Measurements from ENCODE around the gene SSU72. TPM values are rescaled to one million over a fixed set of nuclear protein-coding genes. Genes with fewer than 3 reads are reported as not detected.

SSU72 gene
- total RNA-seq, 1 experiment from 2014 or later, result 94.3 TPM

DNA sequence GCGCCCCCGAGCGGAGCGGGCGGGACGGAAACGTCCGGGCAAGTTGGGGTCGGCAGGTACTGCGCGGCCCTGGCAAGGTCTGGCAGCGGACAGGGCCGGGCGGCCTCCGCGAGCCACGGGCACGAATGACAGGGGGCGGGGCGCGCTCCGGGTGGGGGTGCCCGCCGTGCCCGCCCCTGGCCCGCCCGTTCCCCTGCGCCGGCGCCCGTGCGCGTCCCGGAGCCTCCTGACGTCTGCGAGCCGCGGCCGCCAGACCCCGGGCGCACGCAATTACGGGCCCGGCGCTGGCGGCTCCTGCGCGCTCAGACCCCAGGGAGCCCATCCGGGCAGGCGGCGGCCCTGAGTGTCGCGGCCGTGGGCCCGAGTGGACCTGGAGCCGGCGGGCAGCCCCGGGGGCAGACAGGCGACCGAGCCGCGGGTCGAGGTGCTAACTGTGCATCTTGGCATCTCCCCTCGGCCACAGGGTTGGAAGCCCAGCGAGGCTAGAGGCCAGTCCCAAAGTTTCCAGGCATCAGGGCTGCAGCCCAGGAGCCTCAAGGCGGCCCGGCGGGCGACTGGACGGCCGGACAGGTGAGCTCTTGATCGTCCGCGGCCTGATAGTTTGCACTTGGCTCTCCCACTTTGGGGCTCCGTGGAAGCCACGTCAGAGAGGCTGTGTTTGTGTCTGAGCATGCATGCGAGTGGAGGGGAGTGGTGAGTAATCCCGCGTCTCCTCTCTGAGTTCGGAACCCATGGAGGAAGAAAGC, 41.6 kb upstream of the SSU72 start:
- H3K27me3 ChIP-seq (ENCODE audit: control insufficient read depth, insufficient read depth, low read length), result no peaks in the 10 kb centered on the region
- peak overlapping the region; percentile 100 for H3K4me3 ChIP-seq (ENCODE audit: insufficient read depth, low read depth, low read length)
- peaks cover 1% of the 10 kb centered on the region; the same call in 1 of the 2 replicates for H3K36me3 ChIP-seq (replicated peaks; ENCODE audit: control insufficient read depth, insufficient read depth, low read length)
- DNase-seq, result peak; percentile 92

DNA sequence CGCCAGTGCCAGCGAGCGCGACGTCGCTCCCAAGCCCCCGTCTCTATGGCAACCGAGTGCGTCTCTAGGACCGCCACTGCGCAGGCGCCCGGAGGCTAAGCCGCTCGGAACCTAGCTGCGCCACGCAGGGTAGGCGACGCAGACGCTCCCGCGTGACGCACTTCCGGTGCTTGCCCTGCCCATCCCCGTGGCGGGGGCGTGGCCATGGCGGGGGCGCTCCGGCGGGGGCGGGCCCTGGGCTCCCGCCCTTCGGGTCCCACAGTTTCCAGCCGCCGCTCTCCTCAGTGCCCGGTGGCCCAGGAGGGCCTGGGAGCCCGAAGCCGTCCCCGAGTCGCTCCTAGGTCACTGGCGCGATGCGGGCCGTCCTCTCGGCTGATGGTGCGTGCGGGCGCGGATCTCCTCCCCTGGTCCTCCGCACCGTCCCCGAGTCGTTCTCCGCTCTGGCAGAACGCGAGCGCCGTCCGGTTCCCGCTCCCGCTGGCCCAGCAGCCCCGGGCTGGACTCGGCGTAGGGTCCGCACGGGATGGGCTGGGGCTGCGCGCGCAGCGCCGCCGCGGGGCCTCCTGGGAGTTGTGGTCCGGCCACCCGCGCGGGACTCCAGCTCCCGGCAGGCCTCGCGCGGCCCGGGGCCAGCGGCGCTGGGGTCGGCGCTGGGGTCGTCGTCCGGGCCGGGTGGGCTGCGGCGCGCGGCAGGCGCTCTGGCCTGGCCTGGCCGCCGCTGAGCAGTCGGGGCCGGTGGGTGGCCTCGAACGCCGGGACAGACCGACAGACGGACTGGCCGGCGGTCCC, 40.8 kb upstream of the SSU72 start, which contains the start of gene MIB2:
TSS of gene MIB2 (plus strand) at position 245 of the 789 bp plus-strand sequence. CDS start 7,953 bp downstream, outside the sequence.
- Histone ChIP-seq H3K27me3 (ENCODE audit: control insufficient read depth, insufficient read depth, low read length) (no peaks in the 10 kb centered on the region), H3K4me3 (ENCODE audit: insufficient read depth, low read depth, low read length) (peak within 1 kb of the TSS; percentile 100), H3K36me3 (replicated peaks; ENCODE audit: control insufficient read depth, insufficient read depth, low read length) (peaks cover 1% of the 10 kb centered on the region; the same call in 1 of the 2 replicates)
- peak; percentile 100 for DNase-seq

DNA sequence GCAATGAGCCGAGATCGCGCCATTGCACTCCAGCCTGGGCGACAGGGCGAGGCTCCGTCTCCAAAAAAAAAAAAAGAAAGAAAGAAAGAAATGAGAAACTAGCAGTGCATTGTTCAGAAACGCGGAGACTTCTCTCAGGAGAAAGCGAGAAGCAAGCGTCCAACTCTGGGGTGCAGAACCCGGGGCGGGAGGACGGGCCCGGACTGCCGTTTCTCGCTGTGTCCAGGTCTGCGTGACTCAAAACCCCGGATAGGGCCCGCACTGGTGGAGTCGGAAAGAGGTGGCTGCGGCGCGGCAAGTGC, 40.2 kb upstream of the SSU72 start:
- peak overlapping the region; percentile 100 for H3K4me3 ChIP-seq (ENCODE audit: insufficient read depth, low read depth, low read length)
- peaks cover 1% of the 10 kb centered on the region; the same call in 1 of the 2 replicates for H3K36me3 ChIP-seq (replicated peaks; ENCODE audit: control insufficient read depth, insufficient read depth, low read length)
- H3K27me3 ChIP-seq (ENCODE audit: control insufficient read depth, insufficient read depth, low read length), result no peaks in the 10 kb centered on the region
- DNase-seq, result no peak

DNA sequence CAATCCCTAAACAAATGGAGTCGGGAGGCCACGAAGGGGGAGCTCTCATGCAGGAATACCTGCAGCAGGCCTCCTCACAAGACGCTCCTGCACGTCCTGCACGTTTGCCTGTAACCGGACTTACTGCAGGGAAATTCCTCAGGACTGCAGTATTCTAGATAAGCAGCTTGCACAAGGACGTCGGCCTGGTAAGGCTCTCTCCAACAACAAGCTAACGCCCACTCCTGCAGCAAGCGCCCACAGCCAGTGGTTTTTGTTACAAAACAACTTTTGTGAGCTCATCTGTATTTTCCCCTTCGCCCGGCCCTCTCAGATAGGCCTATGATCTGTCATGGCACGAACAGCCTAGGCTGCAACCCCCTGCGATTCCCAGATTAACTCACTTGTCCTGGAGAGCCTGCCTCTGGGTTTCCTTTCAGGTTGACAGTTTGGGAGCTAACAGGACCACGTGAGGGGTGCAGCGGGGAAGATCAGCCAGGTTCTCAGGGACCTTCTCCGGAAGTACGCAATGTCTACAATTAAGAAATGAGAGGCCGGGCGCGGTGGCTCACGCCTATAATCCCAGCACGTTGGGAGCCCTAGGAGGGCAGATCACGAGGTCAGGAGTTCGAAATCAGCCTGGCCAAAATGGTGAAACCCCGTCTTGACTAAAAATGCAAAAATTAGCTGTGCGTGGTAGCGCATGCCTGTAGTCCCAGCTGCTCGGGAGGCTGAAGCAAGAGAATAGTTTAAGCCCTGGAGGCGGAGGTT, 39.7 kb upstream of the SSU72 start:
- Histone ChIP-seq H3K36me3 (replicated peaks; ENCODE audit: control insufficient read depth, insufficient read depth, low read length) (peaks cover 1% of the 10 kb centered on the region; the same call in 1 of the 2 replicates), H3K4me3 (ENCODE audit: insufficient read depth, low read depth, low read length) (peak overlapping the region; percentile 100), H3K27me3 (ENCODE audit: control insufficient read depth, insufficient read depth, low read length) (no peaks in the 10 kb centered on the region)
- no peak for DNase-seq

DNA sequence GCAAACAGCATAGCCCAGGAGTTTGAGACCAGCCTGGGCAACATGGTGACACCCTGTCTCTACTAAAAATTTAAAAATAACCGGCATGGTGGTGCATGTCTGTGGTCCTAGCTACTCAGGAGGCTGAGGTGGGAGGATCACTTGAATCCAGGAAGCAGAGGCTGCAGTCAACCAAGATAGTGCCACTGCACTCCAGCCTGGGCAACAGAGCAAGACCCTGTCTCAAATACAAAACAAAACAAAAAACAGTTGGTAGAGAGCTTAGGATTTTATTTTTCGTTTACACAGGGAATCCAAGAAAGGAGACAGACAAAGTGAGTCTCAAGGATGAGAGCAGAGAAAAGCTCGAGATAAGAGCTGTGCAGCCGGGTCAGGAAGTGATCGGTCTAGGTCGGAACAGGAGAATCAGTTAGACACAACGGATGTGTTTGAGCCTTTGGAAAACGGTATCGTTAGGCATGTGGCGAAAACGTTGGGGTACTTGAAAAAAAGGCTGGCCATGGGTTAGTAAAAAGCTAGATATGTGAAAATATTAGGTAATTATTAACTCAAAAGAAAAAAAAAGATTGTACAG, 38.9 kb upstream of the SSU72 start:
- DNase-seq, result no peak
- no peaks in the 10 kb centered on the region for H3K27me3 ChIP-seq (ENCODE audit: control insufficient read depth, insufficient read depth, low read length)
- H3K36me3 ChIP-seq (replicated peaks; ENCODE audit: control insufficient read depth, insufficient read depth, low read length), result peaks cover 1% of the 10 kb centered on the region; the same call in 1 of the 2 replicates
- H3K4me3 ChIP-seq (ENCODE audit: insufficient read depth, low read depth, low read length), result no peak overlapping the region

DNA sequence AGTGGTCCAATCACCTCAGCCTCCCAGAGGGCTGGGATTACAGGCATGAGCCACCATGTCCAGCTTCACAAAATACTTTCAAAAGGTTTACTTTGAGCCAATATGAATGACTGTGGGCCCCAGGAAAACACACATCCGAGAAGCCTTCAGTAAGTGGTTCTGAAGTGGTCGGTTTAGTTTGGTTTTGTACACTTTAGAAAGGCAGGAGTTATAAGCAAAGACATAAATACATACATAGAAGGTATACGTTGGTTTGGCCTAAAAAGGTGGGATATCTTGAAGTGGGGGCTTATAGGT, 37.4 kb upstream of the SSU72 start:
- H3K4me3 ChIP-seq (ENCODE audit: insufficient read depth, low read depth, low read length), result no peak overlapping the region
- DNase-seq, result no peak
- no peaks in the 10 kb centered on the region for H3K36me3 ChIP-seq (replicated peaks; ENCODE audit: control insufficient read depth, insufficient read depth, low read length)
- no peaks in the 10 kb centered on the region for H3K27me3 ChIP-seq (ENCODE audit: control insufficient read depth, insufficient read depth, low read length)

DNA sequence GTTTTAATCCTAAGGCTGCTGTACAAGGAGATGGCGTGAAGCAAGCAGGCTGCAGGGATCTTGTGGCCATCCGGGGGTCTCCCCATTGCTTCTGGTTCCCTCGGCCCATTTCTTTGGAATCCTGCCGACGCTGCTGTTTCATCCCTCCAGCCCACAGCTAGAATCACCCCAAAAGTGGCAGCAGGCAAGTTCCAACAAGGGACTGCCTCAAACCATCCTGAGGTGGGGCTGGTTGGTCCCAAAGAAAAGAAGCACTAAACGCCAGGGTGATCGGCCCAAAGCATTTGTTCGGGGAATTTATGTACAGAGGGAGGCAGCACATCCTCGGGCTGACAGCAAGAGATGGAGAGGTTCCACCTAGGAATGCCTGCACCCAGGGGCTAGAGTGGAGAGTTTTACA, 36.1 kb upstream of the SSU72 start:
- no peak overlapping the region for H3K4me3 ChIP-seq (ENCODE audit: insufficient read depth, low read depth, low read length)
- no peaks in the 10 kb centered on the region for H3K27me3 ChIP-seq (ENCODE audit: control insufficient read depth, insufficient read depth, low read length)
- DNase-seq, result no peak
- no peaks in the 10 kb centered on the region for H3K36me3 ChIP-seq (replicated peaks; ENCODE audit: control insufficient read depth, insufficient read depth, low read length)

DNA sequence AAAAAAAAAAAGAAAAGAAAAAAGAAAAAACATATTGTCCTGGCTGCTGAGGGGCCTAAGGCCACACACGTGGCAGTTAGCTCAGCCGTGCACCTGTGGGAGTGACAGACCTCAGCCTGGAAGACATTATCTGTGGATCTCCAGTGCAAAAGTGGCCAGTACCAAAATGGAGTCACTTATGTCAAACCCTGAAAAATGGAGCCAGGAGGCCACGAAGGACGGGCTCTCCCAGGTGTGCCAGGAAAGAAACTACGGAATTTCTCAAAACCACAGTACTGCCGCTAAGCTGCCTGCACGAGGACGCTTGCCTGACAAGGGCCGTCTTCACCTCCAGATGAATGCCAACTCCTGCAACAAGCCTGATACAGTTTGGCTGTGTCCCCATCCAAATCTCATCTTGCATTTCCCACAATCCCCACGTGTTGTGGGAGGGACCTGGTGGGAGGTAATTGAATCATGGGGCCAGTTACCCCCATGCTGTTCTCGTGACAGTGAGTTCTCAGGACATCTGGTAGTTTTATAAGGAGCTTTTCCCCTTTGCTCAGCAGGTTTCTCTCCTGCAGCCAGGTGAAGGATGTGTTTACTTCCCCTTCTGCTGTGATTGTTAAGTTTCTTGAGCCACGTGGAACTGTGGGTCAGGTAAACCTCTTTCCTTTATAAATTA, 35.3 kb upstream of the SSU72 start:
- Histone ChIP-seq H3K36me3 (replicated peaks; ENCODE audit: control insufficient read depth, insufficient read depth, low read length) (no peaks in the 10 kb centered on the region), H3K27me3 (ENCODE audit: control insufficient read depth, insufficient read depth, low read length) (no peaks in the 10 kb centered on the region), H3K4me3 (ENCODE audit: insufficient read depth, low read depth, low read length) (no peak overlapping the region)
- DNase-seq, result no peak

DNA sequence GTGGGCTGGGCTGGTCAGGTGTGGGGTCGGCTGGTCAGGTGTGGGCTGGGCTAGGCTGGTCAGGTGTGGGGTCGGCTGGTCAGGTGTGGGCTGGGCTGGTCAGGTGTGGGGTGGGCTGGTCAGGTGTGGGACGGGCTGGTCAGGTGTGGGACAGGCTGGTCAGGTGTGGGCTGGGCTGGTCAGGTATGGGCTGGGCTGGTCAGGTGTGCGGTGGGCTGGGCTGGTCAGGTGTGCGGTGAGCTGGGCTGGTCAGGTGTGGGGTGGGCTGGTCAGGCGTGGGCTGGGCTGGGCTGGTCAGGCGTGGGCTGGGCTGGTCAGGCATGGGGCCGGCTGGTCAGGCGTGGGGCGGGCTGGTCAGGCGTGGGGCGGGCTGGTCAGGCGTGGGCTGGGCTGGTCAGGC, 31.6 kb upstream of the SSU72 start:
- Histone ChIP-seq H3K36me3 (replicated peaks; ENCODE audit: control insufficient read depth, insufficient read depth, low read length) (no peaks in the 10 kb centered on the region), H3K4me3 (ENCODE audit: insufficient read depth, low read depth, low read length) (no peak overlapping the region), H3K27me3 (ENCODE audit: control insufficient read depth, insufficient read depth, low read length) (peaks cover 7% of the 10 kb centered on the region)
- DNase-seq, result no peak

DNA sequence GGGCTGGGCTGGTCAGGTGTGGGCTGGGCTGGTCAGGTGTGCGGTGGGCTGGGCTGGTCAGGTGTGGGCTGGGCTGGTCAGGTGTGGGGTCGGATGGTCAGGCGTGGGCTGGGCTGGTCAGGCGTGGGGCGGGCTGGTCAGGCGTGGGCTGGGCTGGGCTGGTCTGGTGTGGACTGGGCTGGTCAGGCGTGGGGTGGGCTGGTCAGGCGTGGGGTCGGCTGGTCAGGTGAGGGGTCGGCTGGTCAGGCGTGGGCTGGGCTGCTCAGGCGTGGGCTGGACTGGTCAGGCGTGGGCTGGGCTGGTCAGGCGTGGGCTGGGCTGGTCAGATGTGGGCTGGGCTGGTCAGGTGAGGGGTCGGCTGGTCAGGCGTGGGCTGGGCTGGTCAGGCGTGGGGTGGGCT, 31.1 kb upstream of the SSU72 start:
- DNase-seq, result no peak
- Histone ChIP-seq H3K4me3 (ENCODE audit: insufficient read depth, low read depth, low read length) (no peak overlapping the region), H3K36me3 (replicated peaks; ENCODE audit: control insufficient read depth, insufficient read depth, low read length) (no peaks in the 10 kb centered on the region), H3K27me3 (ENCODE audit: control insufficient read depth, insufficient read depth, low read length) (peaks cover 12% of the 10 kb centered on the region)

DNA sequence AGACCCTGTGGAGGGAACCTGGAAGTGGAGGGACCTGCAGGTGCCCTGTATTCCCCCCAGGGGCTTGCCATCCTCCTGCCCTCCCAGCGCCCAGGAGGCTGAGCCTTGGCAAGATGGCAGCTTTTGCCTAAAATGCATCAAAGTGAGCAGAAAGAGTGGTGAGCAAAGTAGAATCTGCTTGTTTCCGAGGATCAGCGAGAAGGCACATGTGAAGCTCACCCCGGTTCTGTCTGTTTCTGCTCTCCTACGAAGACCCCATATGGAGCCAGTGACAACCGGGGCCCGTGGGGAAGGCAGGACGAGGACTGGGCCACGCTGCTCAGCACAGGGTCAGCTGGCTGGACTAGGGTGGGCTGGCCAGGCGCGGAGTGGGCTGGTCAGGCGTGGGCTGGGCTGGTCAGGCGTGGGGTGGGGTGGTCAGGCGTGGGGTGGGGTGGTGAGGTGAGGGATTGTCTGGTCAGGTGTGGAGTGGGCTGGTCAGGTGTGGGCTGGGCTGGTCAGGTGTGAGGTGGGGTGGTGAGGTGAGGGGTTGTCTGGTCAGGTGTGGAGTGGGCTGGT, 30.4 kb upstream of the SSU72 start:
- H3K4me3 ChIP-seq (ENCODE audit: insufficient read depth, low read depth, low read length), result no peak overlapping the region

DNA sequence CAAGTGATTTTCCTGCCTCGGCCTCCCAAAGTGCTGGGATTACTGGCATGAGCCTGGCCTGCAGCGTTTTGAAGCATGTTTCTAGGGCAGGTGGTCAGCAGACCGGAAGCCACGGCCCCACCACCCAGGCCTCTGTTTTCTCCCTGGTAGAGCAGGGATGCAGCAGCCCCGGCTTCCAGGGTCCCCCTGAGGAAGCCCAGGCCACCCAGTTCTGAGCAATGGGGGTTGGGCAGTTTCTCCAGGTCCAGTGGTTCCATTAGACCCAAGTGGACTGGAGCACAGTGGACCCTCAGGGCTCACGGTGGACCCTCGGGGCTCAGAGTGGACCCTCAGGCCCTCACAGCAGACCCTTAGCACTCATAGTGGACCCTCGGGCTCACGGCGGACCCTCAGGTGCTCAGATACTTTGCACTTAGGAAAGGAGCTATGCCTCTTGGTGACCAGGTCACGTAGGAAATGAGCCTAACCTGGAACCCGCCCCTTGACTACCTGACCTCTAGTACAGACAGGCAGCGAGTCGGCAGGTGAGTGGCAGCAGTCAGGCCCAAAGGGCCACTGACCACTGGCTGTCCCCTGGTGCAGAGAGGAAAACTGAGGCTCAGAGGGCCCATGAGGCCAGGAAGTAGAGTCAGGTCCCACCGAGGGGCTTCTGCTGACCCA, 29.8 kb upstream of the SSU72 start:
- Histone ChIP-seq H3K4me3 (ENCODE audit: insufficient read depth, low read depth, low read length) (no peak overlapping the region), H3K27me3 (ENCODE audit: control insufficient read depth, insufficient read depth, low read length) (peaks cover 18% of the 10 kb centered on the region), H3K36me3 (replicated peaks; ENCODE audit: control insufficient read depth, insufficient read depth, low read length) (no peaks in the 10 kb centered on the region)
- peak; percentile 56 for DNase-seq

More for the DNA sequence above, 30.4 kb upstream of the SSU72 start:
- peak; percentile 82 for DNase-seq
- H3K27me3 ChIP-seq (ENCODE audit: control insufficient read depth, insufficient read depth, low read length), result peaks cover 18% of the 10 kb centered on the region
- H3K36me3 ChIP-seq (replicated peaks; ENCODE audit: control insufficient read depth, insufficient read depth, low read length), result no peaks in the 10 kb centered on the region

DNA sequence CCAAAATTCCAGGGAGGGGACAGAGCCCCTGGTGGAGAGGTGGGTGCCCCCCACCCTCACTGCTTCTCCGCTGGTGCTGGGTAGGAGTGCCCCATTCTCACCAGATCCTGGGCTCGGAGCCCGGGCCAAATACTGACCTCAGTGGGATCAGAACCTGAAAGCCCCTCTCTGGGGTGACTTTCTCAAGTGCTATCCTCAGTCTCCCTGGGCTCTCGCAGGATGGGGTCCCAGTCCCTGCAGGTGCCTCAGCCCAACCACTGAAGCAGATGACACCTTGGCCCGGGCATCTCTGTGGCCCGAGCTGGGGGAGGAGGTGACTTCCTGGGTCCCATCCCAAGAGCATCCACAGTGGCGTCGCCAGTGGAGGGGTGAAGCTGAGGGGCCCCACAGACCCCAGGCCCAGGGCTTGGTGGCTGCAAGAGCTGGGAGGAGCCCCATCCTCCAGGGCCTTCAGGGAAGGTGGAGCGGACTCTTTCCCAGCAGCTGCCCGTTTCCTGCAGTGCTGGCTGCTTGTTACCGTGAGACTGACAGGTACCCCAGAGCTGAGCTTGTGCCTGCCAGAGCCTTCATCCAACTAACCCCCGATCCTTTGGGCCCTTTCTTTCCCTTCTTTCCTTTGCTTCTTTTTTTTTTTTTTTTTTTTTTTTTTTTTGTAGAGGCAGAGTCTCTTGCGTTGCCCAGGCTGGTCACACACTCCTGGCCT, 29.2 kb upstream of the SSU72 start:
- Histone ChIP-seq H3K36me3 (replicated peaks; ENCODE audit: control insufficient read depth, insufficient read depth, low read length) (no peaks in the 10 kb centered on the region), H3K4me3 (ENCODE audit: insufficient read depth, low read depth, low read length) (no peak overlapping the region), H3K27me3 (ENCODE audit: control insufficient read depth, insufficient read depth, low read length) (peaks cover 23% of the 10 kb centered on the region)
- DNase-seq, result peak; percentile 61
